Superior temporal gyrus (tissue), 1 donor: ENCODE data around the gene DLL1.
"Not testable (repeated sequence)": the region's sequence is repeated elsewhere in the genome, so short reads cannot be mapped to it uniquely, and the experiment has no call there.

ENCODE experiments used
- DNase-seq: peaks from one replicate; pipeline ENCODE4 v3.0.0-alpha.2; 2016; ENCODE audit errors: extremely low spot score

DLL1 gene, protein sequence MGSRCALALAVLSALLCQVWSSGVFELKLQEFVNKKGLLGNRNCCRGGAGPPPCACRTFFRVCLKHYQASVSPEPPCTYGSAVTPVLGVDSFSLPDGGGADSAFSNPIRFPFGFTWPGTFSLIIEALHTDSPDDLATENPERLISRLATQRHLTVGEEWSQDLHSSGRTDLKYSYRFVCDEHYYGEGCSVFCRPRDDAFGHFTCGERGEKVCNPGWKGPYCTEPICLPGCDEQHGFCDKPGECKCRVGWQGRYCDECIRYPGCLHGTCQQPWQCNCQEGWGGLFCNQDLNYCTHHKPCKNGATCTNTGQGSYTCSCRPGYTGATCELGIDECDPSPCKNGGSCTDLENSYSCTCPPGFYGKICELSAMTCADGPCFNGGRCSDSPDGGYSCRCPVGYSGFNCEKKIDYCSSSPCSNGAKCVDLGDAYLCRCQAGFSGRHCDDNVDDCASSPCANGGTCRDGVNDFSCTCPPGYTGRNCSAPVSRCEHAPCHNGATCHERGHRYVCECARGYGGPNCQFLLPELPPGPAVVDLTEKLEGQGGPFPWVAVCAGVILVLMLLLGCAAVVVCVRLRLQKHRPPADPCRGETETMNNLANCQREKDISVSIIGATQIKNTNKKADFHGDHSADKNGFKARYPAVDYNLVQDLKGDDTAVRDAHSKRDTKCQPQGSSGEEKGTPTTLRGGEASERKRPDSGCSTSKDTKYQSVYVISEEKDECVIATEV

DNA sequence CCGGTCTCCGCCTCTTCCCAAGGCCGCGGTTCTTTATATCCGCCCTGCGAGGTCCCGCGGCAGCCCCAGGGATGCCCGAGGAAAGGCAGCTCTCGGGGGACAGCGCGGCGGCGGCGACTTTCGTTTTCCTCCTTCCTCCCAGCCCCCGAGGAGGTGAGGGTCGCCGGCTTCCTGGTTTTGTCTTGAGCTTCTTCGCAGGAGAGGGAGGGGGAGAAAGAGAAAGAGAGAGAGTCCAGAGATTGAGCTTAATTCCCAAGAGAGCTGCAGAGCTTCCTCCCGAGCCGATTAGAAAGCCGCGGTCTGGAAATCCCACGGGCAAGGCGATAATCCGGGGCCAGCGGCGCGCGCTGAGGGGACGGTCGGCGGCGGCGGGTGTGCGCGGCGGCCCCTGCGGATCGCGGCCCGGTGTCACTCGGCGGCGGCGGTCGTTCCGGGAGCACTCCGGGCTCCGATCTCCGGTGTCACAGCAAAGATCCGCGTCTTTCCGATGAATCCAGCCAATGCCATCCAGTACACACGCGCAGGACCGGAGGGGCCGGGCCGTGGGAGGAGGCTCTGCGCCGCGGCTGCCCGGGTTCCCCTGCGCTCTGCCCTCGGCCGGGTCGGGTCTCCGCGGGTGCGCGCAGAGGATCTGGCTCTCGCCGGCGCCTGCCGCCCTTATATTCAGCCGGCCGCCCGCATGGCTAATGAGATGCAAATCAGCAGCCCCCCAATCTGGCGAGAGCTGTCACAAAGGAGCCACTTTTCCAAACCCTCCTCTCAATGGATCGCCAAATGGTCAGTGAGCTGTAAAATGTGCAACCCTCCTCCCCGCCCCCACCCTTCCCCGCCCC is at the start of gene DLL1:
Gene DLL1, minus strand, starts transcription at position 783 of the 833 bp plus-strand sequence. CDS start 939 bp downstream, outside the sequence.
- DNase-seq: peak; percentile 93

DNA sequence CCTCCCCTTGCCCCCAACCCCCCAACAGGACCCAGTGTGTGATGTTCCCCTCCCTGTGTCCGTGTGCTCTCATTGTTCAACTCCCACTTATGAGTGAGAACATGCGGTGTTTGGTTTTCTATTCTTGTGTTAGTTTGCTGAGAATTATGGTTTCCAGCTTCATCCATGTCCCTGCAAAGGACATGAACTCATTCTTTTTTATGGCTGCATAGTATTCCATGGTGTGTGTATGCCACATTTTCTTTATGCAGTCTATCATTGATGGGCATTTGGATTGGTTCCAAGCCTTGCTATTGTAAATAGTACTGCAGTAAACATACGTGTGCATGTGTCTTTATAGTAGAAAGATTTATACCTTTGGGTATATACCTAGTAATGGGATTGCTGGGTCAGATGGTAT is 44.3 kb upstream of the DLL1 start:
- DNase-seq: not testable (repeated sequence)

DNA sequence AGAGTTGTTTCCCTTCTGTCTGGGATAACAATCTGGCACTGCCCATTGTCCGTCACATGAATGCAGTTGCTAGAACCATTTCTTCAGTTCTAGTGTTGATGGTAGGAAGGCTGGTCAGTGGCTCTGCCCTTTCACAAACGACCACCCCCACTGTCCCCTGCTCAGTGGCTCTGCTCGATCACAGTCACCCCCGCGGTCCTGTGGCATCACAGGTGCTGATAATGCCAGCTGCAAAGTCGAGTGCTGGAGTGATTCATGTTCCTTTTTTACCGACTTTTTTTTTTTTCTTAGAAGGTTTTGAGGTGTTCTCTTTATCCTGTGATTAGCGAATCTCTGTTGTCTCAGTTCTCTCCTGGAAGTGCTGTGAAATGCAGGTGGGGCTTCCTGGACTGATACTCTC is 38.4 kb upstream of the DLL1 start:
- DNase-seq: no peak

DNA sequence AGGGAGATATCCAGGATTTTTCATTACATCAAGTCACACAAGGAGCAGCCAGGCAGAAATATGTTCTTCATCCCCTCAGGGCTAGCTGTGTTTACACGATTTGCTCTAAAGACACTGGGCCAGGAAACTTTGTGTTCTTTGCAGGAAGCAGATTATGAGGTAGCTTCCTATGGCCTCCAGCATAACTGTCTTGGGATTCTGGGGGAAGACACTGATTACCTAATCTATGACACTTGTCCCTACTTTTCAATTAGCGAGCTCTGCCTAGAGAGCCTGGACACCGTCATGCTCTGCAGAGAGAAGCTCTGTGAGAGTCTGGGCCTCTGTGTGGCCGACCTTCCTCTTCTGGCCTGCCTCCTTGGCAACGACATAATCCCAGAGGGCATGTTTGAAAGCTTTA is 26.8 kb upstream of the DLL1 start:
- DNase-seq: no peak

DNA sequence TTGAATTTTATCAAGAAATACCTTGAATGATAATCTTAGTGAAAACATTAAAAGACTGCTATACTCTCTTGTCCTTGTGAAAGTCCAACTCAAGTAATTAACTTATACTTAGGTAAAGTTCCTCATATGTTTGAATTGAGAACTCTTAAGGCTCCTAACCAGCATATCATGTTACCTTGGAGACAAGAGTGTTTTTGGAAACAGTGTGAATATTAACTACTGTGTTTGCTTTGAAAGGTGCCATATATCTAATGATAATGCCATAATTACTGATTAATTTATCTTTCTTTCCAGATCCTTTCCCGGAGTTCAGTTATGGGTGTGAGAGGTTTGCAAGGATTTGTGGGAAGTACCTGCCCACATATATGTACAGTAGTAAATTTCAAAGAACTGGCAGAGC is 26.2 kb upstream of the DLL1 start:
- no peak for DNase-seq

DNA sequence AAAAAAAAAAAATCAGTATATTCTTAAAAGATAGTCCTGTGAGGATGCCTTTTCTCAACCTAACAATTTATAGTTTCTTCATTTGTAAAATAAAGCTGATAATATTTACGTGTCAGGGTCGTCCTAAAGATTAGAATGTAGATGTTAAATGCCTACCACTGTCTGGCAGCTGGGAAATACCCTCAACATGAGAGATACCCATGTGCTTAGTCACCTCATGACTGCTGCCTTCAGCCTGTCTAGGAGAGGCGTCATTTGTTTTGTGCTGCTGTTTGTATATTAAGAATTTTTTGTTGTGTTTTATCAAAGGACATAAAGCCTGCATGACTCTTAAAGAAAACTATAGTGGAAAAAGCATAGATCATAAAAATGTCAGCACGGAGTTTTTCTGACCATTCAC is 25.2 kb upstream of the DLL1 start:
- no peak for DNase-seq

DNA sequence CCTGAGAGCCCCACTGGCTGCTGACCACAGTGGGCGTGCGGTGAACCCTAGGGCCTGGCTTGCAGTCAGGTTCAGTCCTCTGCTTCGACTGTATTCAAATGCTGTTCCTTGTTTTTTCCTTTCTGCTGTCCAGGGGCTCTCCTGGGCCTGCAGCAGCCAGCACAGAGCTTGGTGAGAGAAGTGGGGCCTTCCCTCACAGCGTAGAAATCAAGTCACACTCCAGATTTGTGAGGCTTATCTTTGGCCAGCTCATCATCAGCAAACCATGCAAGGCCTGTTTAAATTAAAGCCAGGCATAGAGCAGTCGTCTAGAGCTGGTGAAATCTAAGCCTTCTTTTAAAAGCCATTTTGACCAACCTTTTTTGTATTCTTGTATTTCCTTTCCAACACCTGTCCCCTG is 24.1 kb upstream of the DLL1 start:
- no peak for DNase-seq

DNA sequence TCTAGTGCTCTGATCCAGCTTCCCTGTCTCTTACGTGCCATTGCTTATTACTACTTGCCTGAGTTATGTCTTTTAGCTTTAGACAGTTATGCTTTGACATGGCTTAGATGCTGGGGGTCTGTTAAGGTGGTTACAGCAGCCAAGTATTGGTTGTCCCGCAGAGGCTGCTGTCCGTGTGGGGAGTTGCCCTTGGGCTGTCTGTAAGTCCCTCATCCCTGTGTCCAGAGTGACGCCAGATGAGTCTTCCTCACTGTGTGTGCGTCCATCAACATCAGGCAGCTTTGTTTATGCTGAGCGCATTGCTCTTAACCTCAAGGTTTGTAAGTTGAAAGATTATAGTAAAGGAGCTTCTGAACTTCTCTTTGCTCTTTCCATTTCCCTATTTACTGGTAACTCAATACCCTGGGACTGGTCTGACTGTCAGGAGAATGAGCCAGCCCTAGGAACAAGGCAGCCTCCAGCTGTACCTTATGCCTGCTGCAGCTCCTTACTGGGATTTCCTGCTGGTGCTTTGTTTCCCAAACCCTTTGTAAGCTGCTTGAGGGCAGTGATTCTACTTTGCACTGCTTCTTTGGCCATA is 22.9 kb upstream of the DLL1 start:
- no peak for DNase-seq

DNA sequence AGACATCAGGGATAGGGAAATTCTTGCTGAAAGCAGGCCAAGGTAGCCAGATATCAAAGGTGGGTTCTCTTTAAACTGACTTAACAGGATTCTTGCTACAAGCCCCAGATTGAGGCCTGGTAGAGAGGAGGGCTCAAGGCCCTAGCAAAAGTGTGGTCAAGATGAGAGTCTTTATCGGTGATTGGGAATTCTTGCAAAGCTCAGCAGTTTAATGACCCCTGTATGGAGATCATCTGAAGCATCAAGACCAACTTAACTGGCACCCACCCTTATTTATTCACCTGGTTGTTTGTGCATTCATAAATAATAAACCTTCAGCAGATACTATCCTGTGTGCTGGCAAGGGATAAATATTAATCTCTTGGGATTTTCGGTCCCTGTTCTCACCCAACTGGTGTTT is 22.0 kb upstream of the DLL1 start:
- no peak for DNase-seq

DNA sequence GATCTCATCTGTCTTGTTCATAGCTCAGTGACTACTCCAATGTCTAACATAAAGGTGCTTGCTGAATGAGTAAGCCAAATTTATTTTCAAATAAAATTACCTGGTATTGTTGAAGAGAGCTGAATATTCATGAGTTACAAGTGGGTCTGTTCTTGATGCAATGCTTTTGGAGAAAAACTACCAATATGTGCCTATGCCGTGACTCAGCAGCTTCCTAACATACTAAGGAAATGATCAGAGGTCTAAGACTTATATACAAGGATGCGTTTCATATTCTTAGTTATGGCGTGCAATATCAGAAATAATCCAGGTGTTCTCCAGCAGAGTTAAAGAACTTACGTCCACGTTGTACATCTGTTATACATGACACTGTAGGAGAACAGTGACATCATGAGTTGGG is 20.8 kb upstream of the DLL1 start:
- no peak for DNase-seq

DNA sequence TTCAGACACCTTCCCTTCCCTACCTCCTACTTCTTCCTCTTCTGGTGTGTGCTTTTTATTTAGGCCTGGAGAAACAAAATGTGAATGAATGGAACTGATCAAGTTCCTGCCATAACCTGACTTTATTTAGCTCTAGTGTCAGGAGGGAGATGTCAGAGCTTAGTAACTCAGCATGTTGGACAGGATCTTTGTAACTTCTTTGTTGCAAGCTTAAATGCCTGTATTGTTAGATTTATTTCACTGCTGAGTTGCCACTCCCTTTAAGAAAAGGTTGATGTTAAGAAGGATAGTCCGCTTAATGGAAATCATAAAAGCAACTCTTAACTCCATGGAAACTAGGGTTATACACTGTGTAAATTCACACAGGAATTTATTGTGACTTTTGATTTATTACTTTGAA is 17.9 kb upstream of the DLL1 start:
- DNase-seq: no peak

DNA sequence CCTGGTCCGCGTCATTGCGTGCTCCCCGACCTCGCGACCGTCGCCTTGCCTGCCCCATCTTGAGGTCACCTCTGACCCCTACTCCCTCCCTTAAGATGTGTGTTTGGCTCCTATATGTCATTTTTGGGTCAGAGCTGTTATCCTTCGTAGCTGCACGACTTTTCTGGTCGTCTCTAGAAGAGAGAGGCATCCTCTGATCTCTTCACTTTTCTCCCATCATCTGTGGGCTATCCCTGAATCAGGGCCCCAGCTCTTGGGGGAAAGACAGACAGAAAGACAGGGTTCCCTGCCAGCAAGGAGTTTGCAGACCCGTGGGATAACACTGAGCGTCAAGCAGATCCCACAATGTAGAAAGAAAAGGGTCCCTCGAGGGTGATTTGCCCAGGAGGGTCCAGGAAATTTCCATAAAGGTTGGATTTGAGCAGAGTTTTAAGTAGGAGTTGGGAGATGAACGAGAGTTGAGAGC is 16.2 kb upstream of the DLL1 start:
- no peak for DNase-seq

DNA sequence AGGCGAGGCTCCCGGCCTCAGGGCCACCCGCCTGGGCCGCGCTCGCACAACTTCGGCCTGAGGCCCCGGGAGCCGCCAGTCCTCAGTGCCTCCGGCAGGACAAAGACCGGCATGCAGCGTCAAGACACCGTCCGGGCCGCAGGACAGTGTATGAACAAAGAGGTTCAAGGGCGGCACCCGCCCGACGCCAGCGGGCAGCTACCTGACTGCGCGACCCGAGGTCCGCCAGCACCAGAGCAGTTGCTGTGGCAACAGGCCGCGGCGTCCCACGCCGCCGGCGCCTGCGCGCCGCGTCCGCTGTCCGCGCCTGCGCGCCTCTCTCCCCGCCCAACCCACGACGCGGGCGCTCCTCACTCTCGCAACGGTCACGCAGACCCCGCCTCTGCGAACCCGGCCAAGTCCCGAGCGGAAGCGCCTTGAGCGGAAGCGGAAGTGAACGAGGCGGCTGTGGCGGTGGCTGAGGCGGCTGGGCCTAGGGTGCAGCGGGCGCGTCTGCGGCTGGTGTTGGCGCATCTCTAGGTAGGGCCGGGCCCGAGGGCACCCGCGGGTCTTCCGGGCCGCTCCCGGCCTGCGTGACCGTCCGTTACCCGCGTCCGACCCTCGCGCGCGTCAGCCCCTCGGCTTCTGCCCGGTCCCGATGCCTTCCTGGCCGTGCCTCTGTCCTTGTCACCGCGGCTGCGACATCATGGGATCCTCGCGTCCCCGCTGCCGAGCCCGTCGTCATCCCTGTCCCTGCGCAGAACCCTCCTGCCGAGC is 15.6 kb upstream of the DLL1 start, which contains the start of gene FAM120B:
Gene FAM120B, plus strand, starts transcription at position 435 of the 756 bp plus-strand sequence. CDS start 10,633 bp downstream, outside the sequence.
- DNase-seq: peak; percentile 98

DNA sequence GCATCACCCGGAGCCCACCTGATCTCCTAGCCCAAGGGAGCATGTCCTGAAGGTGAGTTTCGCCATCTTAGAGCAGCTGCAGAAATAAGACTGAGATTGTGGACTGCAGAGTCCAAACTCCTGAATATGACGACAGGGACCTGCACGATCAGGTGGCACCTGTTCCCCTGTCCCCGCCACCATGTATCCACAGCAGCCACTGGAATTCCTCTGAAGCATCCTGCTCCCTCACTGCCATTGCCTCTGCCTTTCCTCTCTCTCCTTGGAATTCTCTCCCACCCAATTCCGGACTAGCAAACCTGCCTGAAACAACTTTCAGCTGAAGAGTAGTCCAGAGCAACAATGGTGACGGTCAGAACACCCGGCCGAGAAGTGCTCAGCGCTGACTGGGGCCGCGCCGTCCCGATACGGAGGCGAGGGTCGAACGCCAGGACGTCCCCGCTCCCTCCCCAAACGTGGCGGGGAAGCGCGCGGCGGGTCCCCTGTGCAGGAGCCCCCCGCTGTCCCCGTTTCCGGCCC is 15.0 kb upstream of the DLL1 start:
- DNase-seq: no peak

DNA sequence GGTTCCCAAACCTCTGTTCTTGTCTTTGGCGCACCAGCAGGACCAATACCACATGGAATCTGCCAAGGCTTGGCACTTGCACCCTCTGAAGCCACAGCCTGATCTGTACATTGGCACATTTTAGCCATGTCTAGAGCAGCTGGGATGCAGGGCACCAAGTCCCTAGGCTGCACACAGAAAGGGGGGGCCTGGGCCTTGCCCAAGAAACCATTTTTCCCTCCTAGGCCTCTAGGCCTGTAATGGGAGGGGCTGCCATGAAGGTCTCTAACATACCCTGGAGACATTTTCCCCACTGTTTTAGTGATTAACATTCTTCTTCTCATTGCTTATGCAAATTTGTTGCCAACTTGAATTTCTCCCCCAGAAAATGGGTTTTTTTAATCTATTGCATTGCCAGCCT is 10.3 kb upstream of the DLL1 start:
- DNase-seq: no peak

DNA sequence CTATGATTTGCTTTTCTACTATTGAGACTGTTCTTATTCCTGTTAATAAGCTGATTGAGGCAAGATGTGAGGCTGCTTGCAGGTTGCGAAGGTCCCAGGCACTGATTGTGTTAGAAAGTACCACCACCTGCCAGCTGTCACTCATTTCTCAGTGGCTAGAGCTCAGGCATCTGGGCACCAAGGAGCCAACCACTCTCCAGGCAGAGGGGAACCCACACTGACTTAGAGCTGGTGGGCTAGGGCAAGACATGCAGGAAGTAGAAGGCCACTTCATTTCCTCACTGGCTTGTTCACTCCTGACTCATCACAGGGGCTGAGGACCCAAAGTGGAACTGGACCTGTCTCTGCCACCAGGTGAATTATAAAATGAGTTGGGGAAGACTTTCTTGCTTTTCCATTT is 7.8 kb upstream of the DLL1 start:
- no peak for DNase-seq

DNA sequence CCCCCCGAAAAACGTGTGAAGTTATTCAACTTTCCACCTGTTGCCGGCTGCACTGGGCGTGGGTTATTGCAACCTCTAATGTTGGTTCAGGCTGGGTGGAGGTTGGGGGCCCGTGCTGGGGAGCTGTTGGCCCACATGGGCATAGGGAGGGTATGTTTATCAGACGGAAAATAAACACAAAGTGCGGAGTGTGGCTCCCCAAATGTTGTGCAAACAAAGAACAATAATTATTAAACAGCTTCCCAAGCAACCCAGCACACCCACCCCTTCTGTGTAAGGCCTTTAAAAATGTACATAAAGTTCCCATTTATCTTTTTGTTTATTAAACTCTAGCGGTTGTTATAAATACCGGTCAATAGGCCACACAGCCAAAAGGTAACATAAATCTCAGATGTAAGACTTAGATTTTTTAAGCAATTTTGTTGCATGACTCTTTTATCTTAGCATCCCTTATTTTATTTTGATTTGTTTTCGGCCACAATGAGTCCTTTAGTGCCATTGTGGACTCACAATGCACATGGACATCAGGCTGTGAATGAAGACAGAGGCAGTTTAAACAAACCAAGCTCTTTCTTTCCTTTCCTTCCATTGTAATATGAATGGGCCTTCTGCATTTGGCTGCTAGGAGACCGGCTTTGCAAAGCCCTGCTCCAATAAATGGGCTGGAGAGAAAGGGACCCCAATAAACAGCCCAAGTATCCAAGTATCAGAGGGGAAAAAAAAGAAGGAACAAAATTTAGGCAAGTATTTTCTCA is 6.9 kb upstream of the DLL1 start:
- DNase-seq: peak; percentile 84

DNA sequence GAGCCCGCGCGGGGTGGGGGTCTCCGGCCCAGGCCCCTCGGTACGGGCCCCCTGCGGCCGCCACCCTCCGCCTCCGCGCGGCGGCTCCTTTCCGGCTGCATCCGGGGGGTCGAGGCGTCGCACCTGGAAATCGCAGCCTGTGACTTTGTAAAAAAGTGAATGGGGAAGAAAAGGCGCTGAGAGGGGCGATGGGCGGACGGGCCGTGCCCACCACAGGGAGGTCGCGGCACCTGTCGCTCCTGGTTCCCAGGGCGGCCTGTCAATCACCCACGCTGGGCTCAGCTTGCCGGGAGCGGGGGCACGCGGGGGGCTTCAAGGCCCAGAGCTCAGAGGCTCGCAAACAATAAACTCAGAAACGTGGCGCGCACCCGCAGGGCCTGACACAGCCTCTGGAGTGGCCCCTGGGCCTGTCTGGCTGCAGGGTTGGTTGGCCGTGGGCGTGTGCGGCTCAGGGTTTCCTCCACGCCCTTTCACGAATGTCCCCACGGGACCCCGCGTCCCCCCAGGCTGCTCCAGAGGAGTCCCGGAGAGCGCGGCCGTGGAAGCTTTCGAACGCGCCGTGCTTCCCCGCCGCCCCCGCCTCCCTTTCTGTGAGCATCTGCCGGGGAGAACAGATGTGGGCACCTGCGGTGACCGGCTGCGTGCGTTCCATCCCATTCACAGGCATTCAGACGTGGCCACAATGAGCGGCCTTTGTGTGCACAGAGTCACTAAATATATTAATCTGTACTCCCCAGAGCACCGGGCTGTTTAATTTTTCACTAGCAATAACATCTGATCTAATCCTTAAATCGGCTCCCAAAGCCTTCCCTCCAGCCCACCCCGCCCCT is 6.1 kb upstream of the DLL1 start:
- peak; percentile 59 for DNase-seq

DNA sequence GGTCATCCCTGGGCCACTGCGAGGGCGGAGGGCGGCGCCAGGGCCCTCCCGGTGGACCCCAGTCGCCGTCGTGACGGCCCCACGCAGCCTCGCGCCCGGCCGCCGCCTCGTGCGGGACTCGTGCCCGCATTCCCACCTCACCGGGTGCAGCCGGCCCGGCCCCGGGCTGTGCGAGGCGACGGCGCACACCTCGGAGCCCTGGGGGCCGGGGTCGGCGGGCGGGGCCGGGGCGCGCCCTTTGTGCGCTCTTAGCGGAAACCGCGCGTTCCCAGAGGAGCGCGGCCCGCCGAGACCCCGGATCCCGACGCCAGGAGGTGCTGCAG is 5.5 kb upstream of the DLL1 start:
- no peak for DNase-seq
